Measurements from ENCODE around the gene NKX2-2. TPM values are rescaled to one million over a fixed set of nuclear protein-coding genes. Genes with fewer than 3 reads are reported as not detected.

The NKX2-2 gene
- total and polyA plus RNA-seq, 11 donors = 0.19 TPM; not detected in 10

- H3K4me3 ChIP-seq = peak overlapping the region in 10 of 12 donors; percentile 12 to 40 (median 28)
- DNase-seq = no peak
- no peak for ATAC-seq
- H3K27me3 ChIP-seq = peaks cover 68 to 100% (median 99%) of the 10 kb centered on the region in 9 donors
- no peaks in the 10 kb centered on the region for H3K36me3 ChIP-seq
- no peak for TF ChIP-seq POLR2A (IDR thresholded peaks at IDR 0.05)
- TF ChIP-seq, protein P1, sequence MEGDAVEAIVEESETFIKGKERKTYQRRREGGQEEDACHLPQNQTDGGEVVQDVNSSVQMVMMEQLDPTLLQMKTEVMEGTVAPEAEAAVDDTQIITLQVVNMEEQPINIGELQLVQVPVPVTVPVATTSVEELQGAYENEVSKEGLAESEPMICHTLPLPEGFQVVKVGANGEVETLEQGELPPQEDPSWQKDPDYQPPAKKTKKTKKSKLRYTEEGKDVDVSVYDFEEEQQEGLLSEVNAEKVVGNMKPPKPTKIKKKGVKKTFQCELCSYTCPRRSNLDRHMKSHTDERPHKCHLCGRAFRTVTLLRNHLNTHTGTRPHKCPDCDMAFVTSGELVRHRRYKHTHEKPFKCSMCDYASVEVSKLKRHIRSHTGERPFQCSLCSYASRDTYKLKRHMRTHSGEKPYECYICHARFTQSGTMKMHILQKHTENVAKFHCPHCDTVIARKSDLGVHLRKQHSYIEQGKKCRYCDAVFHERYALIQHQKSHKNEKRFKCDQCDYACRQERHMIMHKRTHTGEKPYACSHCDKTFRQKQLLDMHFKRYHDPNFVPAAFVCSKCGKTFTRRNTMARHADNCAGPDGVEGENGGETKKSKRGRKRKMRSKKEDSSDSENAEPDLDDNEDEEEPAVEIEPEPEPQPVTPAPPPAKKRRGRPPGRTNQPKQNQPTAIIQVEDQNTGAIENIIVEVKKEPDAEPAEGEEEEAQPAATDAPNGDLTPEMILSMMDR (IDR thresholded peaks at IDR 0.05) = no peak
- H3K27ac ChIP-seq = no peak overlapping the region
- intact Hi-C loops (cut with DNase I) = no loop called here
- WGBS, 4 donors = 1% methylated on average over 33 to 34 of the region's 34 CpGs
- H3K9me3 ChIP-seq = no peaks in the 10 kb centered on the region
- H3K4me1 ChIP-seq = peaks cover 0 to 89% (median 40%) of the 10 kb centered on the region in 12 donors
Observed at GRCh38 chr20:21512634-21513180, 1.2 kb downstream of the NKX2-2 start.

DNA sequence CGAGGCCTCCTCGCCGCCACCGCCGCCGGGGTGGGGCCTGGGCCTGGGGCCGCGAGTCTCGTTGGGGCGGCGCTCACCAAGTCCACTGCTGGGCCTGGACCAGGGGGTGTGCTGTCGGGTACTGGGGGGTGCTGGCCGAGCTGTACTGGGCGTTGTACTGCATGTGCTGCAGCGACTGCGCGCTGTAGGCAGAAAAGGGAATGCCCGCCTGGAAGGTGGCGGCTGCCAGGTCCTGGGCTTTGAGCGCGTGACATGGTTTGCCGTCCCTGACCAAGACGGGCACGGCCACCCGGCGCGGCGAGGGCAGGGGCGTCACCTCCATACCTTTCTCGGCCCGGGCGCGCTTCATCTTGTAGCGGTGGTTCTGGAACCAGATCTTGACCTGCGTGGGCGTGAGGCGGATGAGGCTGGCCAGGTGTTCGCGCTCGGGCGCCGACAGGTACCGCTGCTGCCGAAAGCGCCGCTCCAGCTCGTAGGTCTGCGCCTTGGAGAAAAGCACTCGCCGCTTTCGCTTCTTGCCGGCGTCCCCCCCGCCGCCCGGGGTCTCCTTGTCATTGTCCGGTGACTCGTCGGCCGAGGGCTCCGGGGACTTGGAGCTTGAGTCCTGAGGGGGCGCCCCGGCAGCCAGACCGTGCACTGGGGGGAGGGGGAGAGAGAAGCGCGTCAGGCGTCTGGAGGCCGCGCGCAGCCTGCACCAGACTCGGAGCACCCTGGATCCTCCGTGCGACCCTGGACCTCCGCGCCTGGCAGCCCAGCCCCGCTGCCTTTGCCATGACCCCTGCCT is 1.8 kb downstream of the NKX2-2 start:
- TF ChIP-seq POLR2A (IDR thresholded peaks at IDR 0.05) = no peak
- TF ChIP-seq, protein P1 (IDR thresholded peaks at IDR 0.05) = no peak
- Histone ChIP-seq H3K36me3 (no peaks in the 10 kb centered on the region), H3K27ac (no peak overlapping the region), H3K9me3 (no peaks in the 10 kb centered on the region), H3K4me3 (peak overlapping the region in 10 of 12 donors; percentile 7 to 40 (median 28)), H3K27me3 (peaks cover 69 to 100% (median 99%) of the 10 kb centered on the region in 9 donors), H3K4me1 (peaks cover 0 to 82% (median 39%) of the 10 kb centered on the region in 12 donors)
- ATAC-seq = peak in 2 of 4 donors; percentile 12 to 18
- 2 to 7% (median 5%) methylated on average over 27 to 76 of the region's 76 CpGs for WGBS, 4 donors
- DNase-seq = peak in 1 of 5 donors; percentile 64
- intact Hi-C loops (cut with DNase I) = no loop called here

- Histone ChIP-seq H3K4me3 (peak overlapping the region in 2 of 12 donors; percentile 7 to 41), H3K9me3 (no peaks in the 10 kb centered on the region), H3K27ac (no peak overlapping the region), H3K27me3 (peaks cover 67 to 100% (median 99%) of the 10 kb centered on the region in 9 donors), H3K4me1 (peaks cover 0 to 76% (median 38%) of the 10 kb centered on the region in 12 donors), H3K36me3 (no peaks in the 10 kb centered on the region)
- WGBS, 4 donors = 21 to 40% (median 32%) methylated on average over 18 of the region's 18 CpGs
- no peak for TF ChIP-seq POLR2A (IDR thresholded peaks at IDR 0.05)
- TF ChIP-seq, protein P1 (IDR thresholded peaks at IDR 0.05) = no peak
- intact Hi-C loops (cut with DNase I) = no loop called here
- ATAC-seq (no peak), DNase-seq (no peak)
Observed at GRCh38 chr20:21511485-21511849, 2.4 kb downstream of the NKX2-2 start.
